CD4-positive, CD25-positive, alpha-beta regulatory T cell (primary cell): ENCODE measurements around the gene CAMK2N1. TPM values are rescaled to one million over a fixed set of nuclear protein-coding genes. Genes with fewer than 3 reads are reported as not detected.

ENCODE experiments used
- ATAC-seq, 2 donors: fragments of 150-1000 bp; cut with Tn5 transposase; one replicate each; pipeline ENCODE4 v1.10.0; 2021; ENCODE audit warnings: low read depth in 2 of 2, moderate number of reproducible peaks in 2 of 2, moderate library complexity in 1 of 2
- DNase-seq, 3 donors: peaks; one replicate each; pipeline versions ENCODE4 v3.0.0 to v3.0.0-alpha.2; 2012 to 2022; ENCODE audit warnings: mixed read lengths in 1 of 3
- H3K27ac ChIP-seq: one replicate; pipeline ENCODE4 v1.7.0; 2013; ENCODE audit warnings: mild to moderate bottlenecking, low read length; ENCODE audit not compliant: insufficient read depth, poor library complexity, severe bottlenecking
- H3K27me3 ChIP-seq: one replicate; pipeline ENCODE4 v1.7.0; 2013; ENCODE audit warnings: low read length; ENCODE audit not compliant: control insufficient read depth, insufficient read depth
- H3K36me3 ChIP-seq: one replicate; pipeline ENCODE4 v1.7.0; 2013; ENCODE audit warnings: mild to moderate bottlenecking, low read length, moderate library complexity; ENCODE audit not compliant: control insufficient read depth, insufficient read depth
- H3K4me1 ChIP-seq: 2 replicates; pipeline ENCODE4 v1.7.0; 2013; ENCODE audit warnings: mild to moderate bottlenecking, low read length; ENCODE audit not compliant: insufficient read depth, control insufficient read depth, poor library complexity, severe bottlenecking
- H3K4me3 ChIP-seq: one replicate; pipeline ENCODE4 v1.7.0; 2013; ENCODE audit warnings: low read depth, mild to moderate bottlenecking, low read length, moderate library complexity
- H3K9me3 ChIP-seq, 2 experiments: 1 replicate in 1 of 2; 2 replicates in 1 of 2; pipeline ENCODE4 v1.7.0; 2013; ENCODE audit warnings: low read length in 2 of 2, mild to moderate bottlenecking in 1 of 2, moderate library complexity in 1 of 2; ENCODE audit not compliant: control insufficient read depth in 2 of 2
- H3K27ac Mint-ChIP-seq, 3 donors: one replicate each; pipeline ENCODE4 v1.8.0; 2020 to 2022; ENCODE audit warnings: mild to moderate bottlenecking in 3 of 3, mixed read lengths in 3 of 3, moderate library complexity in 2 of 3
- H3K27me3 Mint-ChIP-seq: one replicate; pipeline ENCODE4 v1.8.0; 2022; ENCODE audit warnings: mild to moderate bottlenecking, mixed read lengths
- H3K36me3 Mint-ChIP-seq: one replicate; pipeline ENCODE4 v1.8.0; 2020; ENCODE audit warnings: mixed read lengths
- H3K4me1 Mint-ChIP-seq, 4 donors: one replicate each; pipeline ENCODE4 v1.8.0; 2020 to 2022; ENCODE audit warnings: mixed read lengths in 4 of 4, mild to moderate bottlenecking in 1 of 4
- H3K4me3 Mint-ChIP-seq, 4 donors: one replicate each; pipeline ENCODE4 v1.8.0; 2020 to 2022; ENCODE audit warnings: mild to moderate bottlenecking in 4 of 4, mixed read lengths in 4 of 4, moderate library complexity in 3 of 4
- H3K9me3 Mint-ChIP-seq, 7 donors: one replicate each; pipeline ENCODE4 v1.8.0; 2020 to 2022; ENCODE audit warnings: mixed read lengths in 7 of 7, mild to moderate bottlenecking in 3 of 7, moderate library complexity in 2 of 7
- polyA plus RNA-seq, 4 donors: library from polyadenylated mRNA; unstranded; fragments of 300-500 nt; fragmentation: Illumina TruSeq; gene quantifications; one replicate each; pipeline ENCODE4 v1.2.3, GENCODE V29; 2021
- total RNA-seq: library from RNA; stranded (reverse); gene quantifications from one replicate; pipeline ENCODE4 v1.2.3, GENCODE V29; 2022

The CAMK2N1 gene
- total and polyA plus RNA-seq, 5 donors from 2014 or later = 0.24 to 1.7 (median 0.29) TPM

GRCh38 chr1:20432891-20433290, 53.1 kb downstream of the CAMK2N1 start:
- Histone ChIP-seq H3K9me3 (no peaks in the 10 kb centered on the region), H3K27me3 (no peaks in the 10 kb centered on the region), H3K4me1 (no peaks in the 10 kb centered on the region), H3K4me3 (no peak overlapping the region), H3K36me3 (no peaks in the 10 kb centered on the region), H3K27ac (no peak overlapping the region)
- DNase-seq (no peak), ATAC-seq (no peak)
- no peak overlapping the region for H3K4me3 Mint-ChIP-seq
- H3K27me3 Mint-ChIP-seq = peaks cover 25% of the 10 kb centered on the region
- peaks cover 0 to 2% (median 0%) of the 10 kb centered on the region in 4 donors for H3K4me1 Mint-ChIP-seq
- no peaks in the 10 kb centered on the region for H3K36me3 Mint-ChIP-seq
- H3K27ac Mint-ChIP-seq = no peak overlapping the region
- H3K9me3 Mint-ChIP-seq = peaks cover 0 to 3% (median 0%) of the 10 kb centered on the region in 7 donors

Other genes starting within 250 kb of the CAMK2N1 start
- not detected for gene VWA5B1, start 195.3 kb downstream of the CAMK2N1 start, total RNA-seq
- under 1 TPM in 1 of 4 donors, not detected in 3; 0.08 TPM for gene VWA5B1, start 195.3 kb downstream of the CAMK2N1 start, polyA plus RNA-seq
- 20.4 TPM for gene MUL1, start 21.9 kb upstream of the CAMK2N1 start, total RNA-seq
- 10 to 100 TPM; 30.9 to 47.0 (median 35.3) TPM for gene MUL1, start 21.9 kb upstream of the CAMK2N1 start, polyA plus RNA-seq
- gene FAM43B, start 66.4 kb upstream of the CAMK2N1 start, total RNA-seq = not detected
- not detected for gene FAM43B, start 66.4 kb upstream of the CAMK2N1 start, polyA plus RNA-seq
- not detected for gene CDA, start 102.9 kb upstream of the CAMK2N1 start, total RNA-seq
- under 1 TPM in 2 of 4 donors, not detected in 2; 0.21 to 0.57 TPM for gene CDA, start 102.9 kb upstream of the CAMK2N1 start, polyA plus RNA-seq
- 15.4 TPM for gene PINK1, start 147.2 kb upstream of the CAMK2N1 start, total RNA-seq
- gene PINK1, start 147.2 kb upstream of the CAMK2N1 start, polyA plus RNA-seq = 10 to 100 TPM; 18.8 to 23.0 (median 19.5) TPM
- 103 TPM for gene DDOST, start 175.2 kb upstream of the CAMK2N1 start, total RNA-seq
- 100 to 1,000 TPM; 254 to 283 (median 259) TPM for gene DDOST, start 175.2 kb upstream of the CAMK2N1 start, polyA plus RNA-seq
- not detected for gene KIF17, start 231.8 kb upstream of the CAMK2N1 start, total RNA-seq
- gene KIF17, start 231.8 kb upstream of the CAMK2N1 start, polyA plus RNA-seq = not detected
- gene SH2D5, start 246.5 kb upstream of the CAMK2N1 start, total RNA-seq = not detected
- not detected for gene SH2D5, start 246.5 kb upstream of the CAMK2N1 start, polyA plus RNA-seq